Skeletal muscle satellite cell (primary cell): Measurements from ENCODE around the gene TAF1B.
"Not testable (repeated sequence)": the region's sequence is repeated elsewhere in the genome, so short reads cannot be mapped to it uniquely, and the experiment has no call there.

Experiments used
- H3K27me3 ChIP-seq: 2 replicates; pipeline ENCODE4 v1.7.0; 2013; ENCODE audit warnings: low read length; ENCODE audit not compliant: control insufficient read depth, insufficient read depth
- H3K36me3 ChIP-seq: 2 replicates; pipeline ENCODE4 v1.7.0; 2013; ENCODE audit warnings: mild to moderate bottlenecking, control low read depth, low read length; ENCODE audit not compliant: insufficient read depth
- H3K4me1 ChIP-seq: 2 replicates; pipeline ENCODE4 v1.7.0; 2013; ENCODE audit warnings: low read length; ENCODE audit not compliant: control insufficient read depth, insufficient read depth
- H3K4me2 ChIP-seq: 2 replicates; pipeline ENCODE4 v1.7.0; 2013; ENCODE audit warnings: mild to moderate bottlenecking, low read length
- H3K4me3 ChIP-seq: 2 replicates; pipeline ENCODE4 v1.7.0; 2013; ENCODE audit warnings: low read length
- H3K9ac ChIP-seq: 2 replicates; pipeline ENCODE4 v1.7.0; 2013; ENCODE audit warnings: mild to moderate bottlenecking, low read depth, low read length, moderate library complexity
- H3K9me3 ChIP-seq: replicated peaks from 2 replicates; pipeline ENCODE4 v1.7.0; 2013; ENCODE audit warnings: mild to moderate bottlenecking, control low read depth, low read length

TAF1B gene

DNA sequence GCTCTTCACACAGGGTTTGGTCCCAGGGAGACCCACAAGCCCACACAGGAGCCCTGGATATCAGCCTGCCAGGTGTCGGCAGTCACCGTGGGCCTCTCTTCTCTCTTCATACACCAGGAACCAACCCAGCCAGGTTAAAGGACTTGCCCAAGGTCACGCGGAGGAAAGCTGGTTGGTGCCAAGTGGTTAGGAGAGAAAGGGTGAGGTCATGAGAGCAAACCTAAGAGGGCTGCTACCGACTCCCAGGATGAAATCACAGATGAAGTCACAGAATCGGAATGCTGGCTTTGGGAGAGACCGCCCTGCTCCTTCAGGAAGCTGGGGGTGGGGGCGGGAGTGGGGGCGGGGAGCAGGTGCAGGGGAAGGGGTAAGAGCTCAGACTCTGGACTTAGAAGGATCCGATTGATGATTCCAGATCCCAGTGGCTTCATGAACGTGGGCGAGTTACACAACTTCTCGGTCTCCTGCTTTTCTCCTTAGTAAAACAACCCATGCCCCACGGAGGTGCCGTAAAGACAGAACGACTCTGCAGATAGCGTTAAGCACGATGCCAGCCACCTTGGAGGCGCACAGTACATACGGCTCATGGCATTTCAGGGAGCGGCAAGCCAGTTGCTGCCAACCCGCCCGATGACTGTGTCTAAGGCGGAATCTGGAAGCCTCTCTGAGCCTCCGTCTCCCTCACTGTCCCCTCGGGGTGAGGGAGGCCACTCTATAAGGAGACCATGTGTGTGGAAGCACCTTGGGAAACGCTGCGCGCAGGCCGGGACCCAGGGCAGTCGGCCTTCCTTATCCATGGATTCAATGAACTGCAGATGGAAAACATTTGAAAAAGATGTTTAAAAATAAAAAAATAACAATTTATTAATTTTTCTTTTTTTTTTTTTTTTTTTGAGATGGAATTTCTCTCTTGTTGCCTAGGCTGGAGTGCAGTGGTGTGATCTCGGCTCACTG, 23.0 kb upstream of the TAF1B start:
- Histone ChIP-seq H3K27me3 (peaks cover 4% of the 10 kb centered on the region), H3K36me3 (no peaks in the 10 kb centered on the region), H3K4me2 (no peak overlapping the region), H3K9me3 (no peaks in the 10 kb centered on the region), H3K4me3 (no peak overlapping the region), H3K4me1 (peaks cover 3% of the 10 kb centered on the region), H3K9ac (no peak overlapping the region)

DNA sequence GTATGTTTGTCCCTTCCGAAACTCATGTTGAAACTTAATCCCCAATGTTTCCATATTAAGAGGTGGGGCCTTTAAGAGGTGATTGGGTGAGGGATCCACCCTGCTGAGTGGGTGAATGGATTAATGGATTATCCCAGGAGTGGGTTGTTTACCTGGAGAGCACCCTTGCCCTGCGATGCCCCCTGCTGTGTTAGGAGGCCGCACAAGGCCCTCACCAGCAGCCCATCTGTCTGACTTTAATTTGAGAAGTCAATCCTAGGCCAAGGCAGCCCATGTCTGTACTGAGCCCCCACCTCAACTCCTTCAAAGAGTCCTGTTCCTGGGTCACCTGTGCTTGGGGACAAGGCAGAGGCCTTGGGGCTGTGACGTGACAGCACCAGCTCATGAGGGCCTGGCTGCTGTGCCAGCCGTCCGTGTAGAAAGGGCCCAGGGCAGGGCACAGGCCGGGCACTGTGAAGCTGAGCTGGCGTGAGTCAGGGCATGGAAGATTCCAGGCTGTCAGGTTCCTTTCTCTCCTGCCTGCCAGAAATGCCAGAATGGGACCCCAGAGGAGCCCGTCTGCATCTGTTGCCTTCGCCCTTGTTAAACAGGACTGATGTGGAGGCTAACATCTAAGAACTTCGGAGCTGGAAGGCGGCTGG, 21.3 kb upstream of the TAF1B start:
- H3K9ac ChIP-seq = no peak overlapping the region
- peaks cover 3% of the 10 kb centered on the region for H3K4me1 ChIP-seq
- no peak overlapping the region for H3K4me3 ChIP-seq
- no peaks in the 10 kb centered on the region for H3K36me3 ChIP-seq
- H3K27me3 ChIP-seq = no peaks in the 10 kb centered on the region
- H3K9me3 ChIP-seq = no peaks in the 10 kb centered on the region
- no peak overlapping the region for H3K4me2 ChIP-seq

GRCh38 chr2:9824441-9824840, 18.8 kb upstream of the TAF1B start:
- Histone ChIP-seq H3K9me3 (no peaks in the 10 kb centered on the region), H3K4me2 (no peak overlapping the region), H3K4me3 (no peak overlapping the region), H3K9ac (no peak overlapping the region), H3K4me1 (peaks cover 3% of the 10 kb centered on the region), H3K36me3 (no peaks in the 10 kb centered on the region), H3K27me3 (peaks cover under 1% of the 10 kb centered on the region)

- H3K36me3 ChIP-seq = no peaks in the 10 kb centered on the region
- H3K4me3 ChIP-seq = no peak overlapping the region
- H3K27me3 ChIP-seq = peaks cover 4% of the 10 kb centered on the region
- no peaks in the 10 kb centered on the region for H3K9me3 ChIP-seq
- H3K9ac ChIP-seq = no peak overlapping the region
- no peak overlapping the region for H3K4me2 ChIP-seq
- H3K4me1 ChIP-seq = no peaks in the 10 kb centered on the region
Measured at GRCh38 chr2:9824956-9825720, 18.1 kb upstream of the TAF1B start.

GRCh38 chr2:9826208-9826607, 17.1 kb upstream of the TAF1B start:
- Histone ChIP-seq H3K27me3 (peaks cover 5% of the 10 kb centered on the region), H3K4me3 (no peak overlapping the region), H3K4me1 (no peaks in the 10 kb centered on the region), H3K36me3 (no peaks in the 10 kb centered on the region), H3K4me2 (no peak overlapping the region), H3K9ac (no peak overlapping the region), H3K9me3 (no peaks in the 10 kb centered on the region)

DNA sequence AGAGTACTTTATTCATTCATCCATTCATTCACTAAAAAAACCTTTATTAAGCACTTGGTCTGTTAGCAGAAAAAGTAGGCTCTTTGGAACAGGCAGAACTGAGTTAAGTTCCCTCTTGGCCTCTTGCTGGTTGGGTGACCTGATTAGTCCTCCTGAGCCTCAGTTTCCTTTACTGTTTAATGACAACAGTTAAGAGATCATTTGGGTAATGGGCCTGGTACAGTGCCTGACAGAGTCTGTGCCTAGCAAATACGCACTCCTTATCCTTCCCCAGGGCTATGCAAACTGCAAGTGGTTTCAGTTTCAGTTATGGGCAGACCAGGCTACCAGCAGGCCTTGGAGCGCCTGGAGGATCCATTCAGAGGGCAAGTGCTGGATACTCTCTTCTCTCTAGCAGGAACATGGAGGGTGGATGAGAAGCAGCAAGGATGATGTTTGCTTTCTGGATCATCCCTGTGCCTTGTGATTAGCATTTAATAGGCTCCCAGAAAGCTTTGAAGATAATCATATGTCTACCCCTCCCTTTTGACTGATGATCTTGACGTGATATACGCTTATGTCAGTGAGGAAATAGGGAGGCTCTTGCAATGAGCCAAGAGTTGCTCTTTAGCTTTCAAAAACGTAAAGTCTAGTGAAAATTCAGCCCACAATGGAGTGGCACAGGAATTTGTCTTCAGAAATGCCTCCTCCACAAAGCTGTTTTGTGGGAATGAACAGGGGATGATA, 12.4 kb upstream of the TAF1B start:
- H3K9ac ChIP-seq = no peak overlapping the region
- peaks cover 2% of the 10 kb centered on the region for H3K4me1 ChIP-seq
- no peaks in the 10 kb centered on the region for H3K9me3 ChIP-seq
- peaks cover 13% of the 10 kb centered on the region for H3K27me3 ChIP-seq
- no peak overlapping the region for H3K4me2 ChIP-seq
- no peak overlapping the region for H3K4me3 ChIP-seq
- no peaks in the 10 kb centered on the region for H3K36me3 ChIP-seq

GRCh38 chr2:9831670-9832069, 11.6 kb upstream of the TAF1B start:
- H3K4me2 ChIP-seq = no peak overlapping the region
- H3K9ac ChIP-seq = no peak overlapping the region
- peaks cover 7% of the 10 kb centered on the region for H3K4me1 ChIP-seq
- no peaks in the 10 kb centered on the region for H3K9me3 ChIP-seq
- H3K36me3 ChIP-seq = no peaks in the 10 kb centered on the region
- no peak overlapping the region for H3K4me3 ChIP-seq
- peaks cover 13% of the 10 kb centered on the region for H3K27me3 ChIP-seq

DNA sequence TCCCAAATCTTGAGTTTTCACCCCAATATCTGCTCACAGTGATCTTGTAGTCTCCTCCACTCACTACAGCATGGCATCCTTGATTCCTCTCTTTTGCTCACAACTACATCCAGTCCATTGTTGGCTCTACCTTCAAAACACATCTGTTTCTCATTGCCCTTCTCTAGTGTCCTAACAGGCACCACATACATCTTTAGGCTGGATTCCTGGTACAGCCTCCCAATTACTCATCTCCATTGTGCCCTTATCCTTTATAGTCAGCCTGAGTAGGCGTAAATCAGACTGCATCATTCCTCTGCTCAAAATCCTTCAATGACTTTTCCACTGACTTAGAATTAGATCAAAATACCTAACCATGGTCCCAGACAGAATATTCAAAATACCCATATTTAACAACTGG, 10.7 kb upstream of the TAF1B start:
- Histone ChIP-seq H3K27me3 (peaks cover 13% of the 10 kb centered on the region), H3K36me3 (no peaks in the 10 kb centered on the region), H3K9ac (no peak overlapping the region), H3K4me2 (no peak overlapping the region), H3K4me1 (peaks cover 14% of the 10 kb centered on the region), H3K9me3 (no peaks in the 10 kb centered on the region), H3K4me3 (no peak overlapping the region)

- H3K27me3 ChIP-seq, H3K4me3 ChIP-seq, H3K9me3 ChIP-seq, H3K36me3 ChIP-seq, H3K9ac ChIP-seq, H3K4me2 ChIP-seq: not testable (repeated sequence)
- peaks cover 14% of the 10 kb centered on the region for H3K4me1 ChIP-seq
Measured at GRCh38 chr2:9835068-9835467, 8.2 kb upstream of the TAF1B start.

DNA sequence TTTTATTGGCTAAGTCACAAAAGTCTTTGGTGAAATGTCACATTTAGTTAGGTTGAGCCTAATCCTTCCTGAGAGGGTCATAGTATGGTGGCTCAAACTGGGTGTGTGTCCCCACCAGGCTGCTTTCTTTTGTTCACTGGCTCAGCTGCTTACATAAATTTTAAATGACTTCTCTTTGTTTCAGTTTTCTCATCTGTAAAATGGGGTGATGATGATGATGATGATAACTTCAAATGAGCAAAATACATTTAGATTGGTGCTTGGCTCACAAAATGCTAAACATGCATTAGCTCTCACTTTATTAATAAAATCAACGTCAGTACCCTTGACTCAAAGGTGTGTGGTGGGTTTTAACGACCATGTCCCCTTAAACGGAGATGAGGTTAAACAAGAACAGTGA, 7.2 kb upstream of the TAF1B start:
- Histone ChIP-seq H3K4me1 (peaks cover 14% of the 10 kb centered on the region), H3K9me3 (no peaks in the 10 kb centered on the region), H3K36me3 (no peaks in the 10 kb centered on the region), H3K9ac (no peak overlapping the region), H3K27me3 (peaks cover 9% of the 10 kb centered on the region), H3K4me3 (no peak overlapping the region), H3K4me2 (no peak overlapping the region)

GRCh38 chr2:9836517-9836916, 6.8 kb upstream of the TAF1B start:
- peak overlapping the region; percentile 44 for H3K4me3 ChIP-seq
- no peaks in the 10 kb centered on the region for H3K36me3 ChIP-seq
- H3K27me3 ChIP-seq = peaks cover 5% of the 10 kb centered on the region
- H3K9me3 ChIP-seq = no peaks in the 10 kb centered on the region
- H3K4me1 ChIP-seq = peaks cover 14% of the 10 kb centered on the region
- H3K4me2 ChIP-seq = peak overlapping the region; percentile 49
- H3K9ac ChIP-seq = no peak overlapping the region
